Measurements from ENCODE around the gene PCSK5.

- TF ChIP-seq, protein P1, sequence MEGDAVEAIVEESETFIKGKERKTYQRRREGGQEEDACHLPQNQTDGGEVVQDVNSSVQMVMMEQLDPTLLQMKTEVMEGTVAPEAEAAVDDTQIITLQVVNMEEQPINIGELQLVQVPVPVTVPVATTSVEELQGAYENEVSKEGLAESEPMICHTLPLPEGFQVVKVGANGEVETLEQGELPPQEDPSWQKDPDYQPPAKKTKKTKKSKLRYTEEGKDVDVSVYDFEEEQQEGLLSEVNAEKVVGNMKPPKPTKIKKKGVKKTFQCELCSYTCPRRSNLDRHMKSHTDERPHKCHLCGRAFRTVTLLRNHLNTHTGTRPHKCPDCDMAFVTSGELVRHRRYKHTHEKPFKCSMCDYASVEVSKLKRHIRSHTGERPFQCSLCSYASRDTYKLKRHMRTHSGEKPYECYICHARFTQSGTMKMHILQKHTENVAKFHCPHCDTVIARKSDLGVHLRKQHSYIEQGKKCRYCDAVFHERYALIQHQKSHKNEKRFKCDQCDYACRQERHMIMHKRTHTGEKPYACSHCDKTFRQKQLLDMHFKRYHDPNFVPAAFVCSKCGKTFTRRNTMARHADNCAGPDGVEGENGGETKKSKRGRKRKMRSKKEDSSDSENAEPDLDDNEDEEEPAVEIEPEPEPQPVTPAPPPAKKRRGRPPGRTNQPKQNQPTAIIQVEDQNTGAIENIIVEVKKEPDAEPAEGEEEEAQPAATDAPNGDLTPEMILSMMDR (IDR thresholded peaks at IDR 0.05; ENCODE audit: insufficient read depth, low read length, poor library complexity, severe bottlenecking) = no peak
- TF ChIP-seq EZH2phosphoT487 (conservative IDR thresholded peaks at IDR 0.05; ENCODE audit: low read length) = no peak
Observed at GRCh38 chr9:76330034-76330433, 439.6 kb downstream of the PCSK5 start.
